WI38 (cell line): ENCODE results near the gene COL28A1.

Experiments used
- H3K4me3 ChIP-seq: 2 replicates; pipeline ENCODE4 v1.5.1; 2011; ENCODE audit warnings: low read depth, mild to moderate bottlenecking, control low read depth, low read length
- TF ChIP-seq, protein P1 (sequence below): IDR thresholded peaks from 2 replicates; pipeline ENCODE4 v1.5.1; 2012; ENCODE audit warnings: low read depth, mild to moderate bottlenecking, control low read depth, low read length

COL28A1 gene

DNA sequence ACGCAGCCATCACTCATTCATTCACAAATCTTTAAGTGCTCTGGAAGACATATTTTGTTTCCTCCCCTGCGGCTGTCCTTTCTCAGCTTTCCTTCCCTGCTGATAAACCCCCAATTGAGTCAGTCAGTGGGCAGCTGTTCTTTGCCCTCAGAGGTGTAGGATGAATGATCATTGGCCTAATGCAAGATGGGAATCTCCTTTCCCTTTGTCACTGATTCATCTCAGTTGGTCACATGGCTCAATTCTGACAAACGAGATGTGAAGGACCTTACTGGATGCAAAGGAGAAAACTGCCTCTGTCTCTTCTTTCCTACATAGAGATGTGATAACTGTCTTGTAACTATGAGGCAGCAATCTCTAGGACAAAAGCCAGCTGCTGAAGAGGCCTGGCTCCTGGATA lies 44.6 kb downstream of the COL28A1 start:
- TF ChIP-seq, protein P1, sequence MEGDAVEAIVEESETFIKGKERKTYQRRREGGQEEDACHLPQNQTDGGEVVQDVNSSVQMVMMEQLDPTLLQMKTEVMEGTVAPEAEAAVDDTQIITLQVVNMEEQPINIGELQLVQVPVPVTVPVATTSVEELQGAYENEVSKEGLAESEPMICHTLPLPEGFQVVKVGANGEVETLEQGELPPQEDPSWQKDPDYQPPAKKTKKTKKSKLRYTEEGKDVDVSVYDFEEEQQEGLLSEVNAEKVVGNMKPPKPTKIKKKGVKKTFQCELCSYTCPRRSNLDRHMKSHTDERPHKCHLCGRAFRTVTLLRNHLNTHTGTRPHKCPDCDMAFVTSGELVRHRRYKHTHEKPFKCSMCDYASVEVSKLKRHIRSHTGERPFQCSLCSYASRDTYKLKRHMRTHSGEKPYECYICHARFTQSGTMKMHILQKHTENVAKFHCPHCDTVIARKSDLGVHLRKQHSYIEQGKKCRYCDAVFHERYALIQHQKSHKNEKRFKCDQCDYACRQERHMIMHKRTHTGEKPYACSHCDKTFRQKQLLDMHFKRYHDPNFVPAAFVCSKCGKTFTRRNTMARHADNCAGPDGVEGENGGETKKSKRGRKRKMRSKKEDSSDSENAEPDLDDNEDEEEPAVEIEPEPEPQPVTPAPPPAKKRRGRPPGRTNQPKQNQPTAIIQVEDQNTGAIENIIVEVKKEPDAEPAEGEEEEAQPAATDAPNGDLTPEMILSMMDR = no peak
- H3K4me3 ChIP-seq = no peak overlapping the region

DNA sequence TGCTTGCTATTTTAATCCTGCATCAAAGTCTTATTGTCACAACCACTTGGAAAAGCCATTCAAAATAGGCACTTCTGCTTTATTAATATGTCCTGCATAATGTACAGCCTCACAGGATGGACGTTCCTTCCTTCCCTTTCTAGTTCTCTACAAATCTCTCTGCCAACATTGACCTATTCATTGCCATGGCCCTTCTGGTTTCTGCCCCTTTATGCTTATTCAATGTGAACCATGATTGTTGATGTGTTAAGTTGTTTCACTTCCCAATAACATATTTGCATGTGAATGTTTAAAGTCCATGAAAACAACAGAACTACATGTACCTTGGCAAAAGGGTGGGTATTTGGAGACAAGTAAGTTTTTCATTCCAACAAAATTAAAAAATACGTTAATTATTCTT lies 45.7 kb downstream of the COL28A1 start:
- no peak overlapping the region for H3K4me3 ChIP-seq
- TF ChIP-seq, protein P1 = no peak

DNA sequence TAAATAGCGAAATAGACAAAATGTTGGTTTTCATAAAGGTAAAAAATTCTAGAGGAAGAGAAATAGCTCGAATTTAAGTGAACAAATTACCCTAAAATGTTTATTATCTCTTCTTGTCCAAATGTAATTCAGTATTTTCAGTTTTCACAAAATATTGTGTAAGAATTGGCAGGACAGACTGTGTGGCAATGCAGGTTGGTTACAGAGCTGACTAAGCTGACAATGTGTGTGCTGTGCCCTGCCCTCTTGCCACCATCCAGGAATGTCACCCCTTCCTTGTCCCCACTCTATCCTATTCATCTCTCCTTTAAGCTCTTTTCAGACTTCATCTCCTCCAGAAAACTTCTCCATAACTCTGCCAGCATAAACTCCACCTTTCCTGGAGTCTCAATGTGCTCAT lies 46.1 kb downstream of the COL28A1 start:
- TF ChIP-seq, protein P1 = no peak
- H3K4me3 ChIP-seq = no peak overlapping the region

DNA sequence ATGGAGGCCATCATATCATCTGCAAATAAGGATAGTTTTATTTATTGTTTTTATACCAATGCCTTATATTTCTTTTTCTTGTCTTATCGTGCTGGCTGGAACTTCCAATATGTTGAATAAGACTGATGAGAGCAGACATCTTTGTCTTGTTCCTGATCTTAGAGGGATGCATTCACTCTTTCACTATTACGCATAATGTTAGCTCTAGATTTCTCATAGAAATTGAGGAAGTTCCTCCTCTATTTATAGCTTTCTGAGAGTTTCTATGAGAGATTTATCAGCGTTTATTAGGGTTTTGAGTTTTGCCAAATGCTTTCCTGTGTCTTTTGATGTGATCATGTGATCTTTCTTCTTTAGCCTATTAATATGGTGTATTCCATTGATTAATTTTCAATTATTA lies 49.3 kb downstream of the COL28A1 start:
- H3K4me3 ChIP-seq = no peak overlapping the region
- TF ChIP-seq, protein P1 = no peak

DNA sequence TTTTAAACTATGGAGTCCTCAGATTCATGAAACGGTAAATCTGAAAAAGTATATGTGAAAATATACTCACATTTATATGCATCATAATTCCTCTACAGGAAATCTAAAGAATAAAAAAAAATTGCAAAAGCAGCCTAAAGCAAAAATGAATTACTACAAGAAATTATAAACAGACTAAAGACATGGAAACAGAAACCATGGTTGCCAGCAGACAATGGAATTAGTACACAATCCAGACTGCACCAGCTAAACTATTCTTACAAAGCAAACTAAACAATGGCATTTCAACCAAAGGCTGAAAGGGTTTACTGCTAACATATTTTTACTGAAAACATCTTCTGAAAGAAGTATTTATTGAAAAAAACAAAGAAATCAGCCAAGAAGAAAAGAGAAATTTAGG lies 51.6 kb downstream of the COL28A1 start:
- H3K4me3 ChIP-seq = no peak overlapping the region

DNA sequence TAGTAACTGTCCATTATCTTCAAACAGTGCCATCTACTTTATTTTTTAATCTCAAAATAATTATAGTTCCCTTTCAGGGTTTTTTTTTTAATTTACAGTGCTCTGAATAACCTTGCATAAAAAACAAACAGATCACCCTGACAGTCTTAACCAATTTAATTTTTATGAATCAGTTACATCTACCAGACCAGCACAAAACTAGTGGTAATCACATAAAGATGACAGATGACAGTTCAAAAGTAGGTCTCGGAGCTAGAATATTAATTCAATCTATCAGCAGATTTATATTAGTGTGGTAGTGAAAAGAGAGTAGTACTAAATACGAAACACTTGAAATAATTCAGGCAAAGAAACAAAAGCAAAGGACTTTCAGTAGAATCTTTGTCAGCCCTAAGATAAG lies 53.9 kb downstream of the COL28A1 start:
- H3K4me3 ChIP-seq = no peak overlapping the region
- TF ChIP-seq, protein P1 = no peak

More for the DNA sequence above, 51.6 kb downstream of the COL28A1 start:
- TF ChIP-seq, protein P1 = no peak

DNA sequence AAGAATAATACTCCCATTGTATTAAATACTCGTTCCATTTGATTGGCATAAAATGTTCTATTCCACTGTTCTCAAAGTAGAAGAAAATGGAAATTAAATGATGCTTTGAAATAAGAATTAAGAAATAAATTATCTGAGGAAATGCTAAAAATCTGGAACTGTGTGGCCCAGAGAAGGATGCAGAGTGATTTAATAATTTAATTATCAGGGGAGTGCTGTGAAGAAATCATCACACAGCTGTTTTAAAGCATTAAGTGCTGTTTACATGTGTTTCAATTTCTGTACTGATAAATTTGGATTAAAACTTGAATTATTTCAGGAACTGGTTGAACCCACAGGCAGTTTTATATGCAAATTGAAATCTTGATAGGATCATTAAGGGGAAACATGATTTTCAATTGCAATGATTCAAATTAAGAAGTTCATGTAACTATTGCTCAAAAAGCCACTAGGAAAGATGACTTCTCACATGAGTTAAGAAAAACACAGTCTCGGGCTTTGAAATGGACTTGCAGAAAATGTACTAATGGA lies 56.3 kb downstream of the COL28A1 start:
- TF ChIP-seq, protein P1 = no peak
- H3K4me3 ChIP-seq = no peak overlapping the region
